Mesendoderm (in vitro differentiated cells): ENCODE data around the gene PIEZO2.

Experiments
- DNase-seq: peaks from one replicate; pipeline ENCODE4 v3.0.0; 2013
- H2AK5ac ChIP-seq: 2 replicates; pipeline ENCODE4 v1.6.1; 2013; ENCODE audit warnings: low read length, inconsistent platforms
- H2BK120ac ChIP-seq: 2 replicates; pipeline ENCODE4 v1.6.1; 2013; ENCODE audit warnings: low read depth, mild to moderate bottlenecking, low read length, moderate library complexity, mixed read lengths
- H2BK15ac ChIP-seq: replicated peaks from 2 replicates; pipeline ENCODE4 v1.6.1; 2013; ENCODE audit warnings: low read depth, mild to moderate bottlenecking, moderate library complexity
- H2BK5ac ChIP-seq: 2 replicates; pipeline ENCODE4 v1.6.1; 2013; ENCODE audit warnings: low read length, inconsistent platforms
- H3K18ac ChIP-seq: 2 replicates; pipeline ENCODE4 v1.6.1; 2013; ENCODE audit warnings: mild to moderate bottlenecking, low read length, mixed read lengths
- H3K23ac ChIP-seq: one replicate; pipeline ENCODE4 v1.6.1; 2013; ENCODE audit warnings: low read length
- H3K27ac ChIP-seq: 2 replicates; pipeline ENCODE4 v1.5.1; 2013; ENCODE audit warnings: low read depth, mild to moderate bottlenecking, inconsistent platforms, low read length, moderate library complexity
- H3K27me3 ChIP-seq: 2 replicates; pipeline ENCODE4 v1.6.1; 2013; ENCODE audit warnings: low read length, control low read depth, mild to moderate bottlenecking, inconsistent platforms; ENCODE audit not compliant: insufficient read depth, poor library complexity
- H3K36me3 ChIP-seq: 2 replicates; pipeline ENCODE4 v1.6.1; 2013; ENCODE audit warnings: low read length, inconsistent platforms; ENCODE audit not compliant: control insufficient read depth, insufficient read depth
- H3K4ac ChIP-seq: one replicate; pipeline ENCODE4 v1.6.1; 2013; ENCODE audit warnings: low read depth, mild to moderate bottlenecking, low read length, moderate library complexity
- H3K4me1 ChIP-seq: 2 replicates; pipeline ENCODE4 v1.6.1; 2013; ENCODE audit warnings: low read depth, low read length, inconsistent platforms; ENCODE audit not compliant: control insufficient read depth
- H3K4me2 ChIP-seq: 2 replicates; pipeline ENCODE4 v1.6.1; 2013; ENCODE audit warnings: low read length
- H3K4me3 ChIP-seq: 2 replicates; pipeline ENCODE4 v1.5.1; 2013; ENCODE audit warnings: mild to moderate bottlenecking, low read length
- H3K56ac ChIP-seq: one replicate; pipeline ENCODE4 v1.6.1; 2013; ENCODE audit warnings: low read length
- H3K79me1 ChIP-seq: 2 replicates; pipeline ENCODE4 v1.6.1; 2013; ENCODE audit warnings: low read length, inconsistent platforms
- H3K79me2 ChIP-seq: 2 replicates; pipeline ENCODE4 v1.6.1; 2013; ENCODE audit warnings: mild to moderate bottlenecking, low read length; ENCODE audit not compliant: control insufficient read depth, insufficient read depth
- H3K9ac ChIP-seq: 2 replicates; pipeline ENCODE4 v1.6.1; 2013; ENCODE audit warnings: low read length, inconsistent platforms
- H4K5ac ChIP-seq: one replicate; pipeline ENCODE4 v1.6.1; 2013; ENCODE audit warnings: low read length
- H4K8ac ChIP-seq: one replicate; pipeline ENCODE4 v1.6.1; 2013; ENCODE audit warnings: low read depth, mild to moderate bottlenecking, control low read depth, low read length, moderate library complexity
- WGBS: extraction: QIAGEN DNeasy Blood & Tissue Kit; methylation state at CpG from one replicate; pipeline ENCODE4 v1.1.7; 2013; ENCODE audit warnings: low lambda C conversion rate, missing lambda C conversion rate; ENCODE audit not compliant: insufficient coverage; ENCODE audit errors: extremely low coverage; 5-methylcytosine and 5-hydroxymethylcytosine counted together

PIEZO2 gene

DNA sequence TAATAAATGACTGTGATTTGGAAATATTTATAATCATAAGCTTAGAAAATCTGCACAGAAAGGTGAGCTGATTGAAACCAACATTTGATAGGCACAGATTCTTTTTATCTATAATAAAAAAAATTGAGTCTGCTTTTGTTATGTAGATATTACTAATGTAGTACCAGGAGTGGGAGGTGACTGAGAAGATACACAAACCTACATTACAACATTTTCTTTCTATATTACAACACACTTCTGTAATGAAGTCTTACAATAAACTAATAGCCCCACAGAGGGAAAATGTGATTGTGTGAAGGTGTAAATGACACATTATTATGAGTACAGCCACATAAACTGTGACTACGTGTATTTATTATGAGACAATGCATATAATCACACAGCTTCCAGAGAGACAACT lies 241.6 kb downstream of the PIEZO2 start:
- no peak overlapping the region for H2BK120ac ChIP-seq
- H3K4me1 ChIP-seq, result no peaks in the 10 kb centered on the region
- no peak overlapping the region for H4K5ac ChIP-seq
- H2BK15ac ChIP-seq, result no peak overlapping the region
- no peaks in the 10 kb centered on the region for H3K27me3 ChIP-seq
- H3K9ac ChIP-seq, result no peak overlapping the region
- H3K4ac ChIP-seq, result no peak overlapping the region
- no peak overlapping the region for H2BK5ac ChIP-seq
- WGBS, result no CpG with 5 or more reads among the region's 1 CpG
- H3K23ac ChIP-seq, result no peak overlapping the region
- no peak overlapping the region for H2AK5ac ChIP-seq
- H3K56ac ChIP-seq, result no peak overlapping the region
- no peak overlapping the region for H3K4me3 ChIP-seq
- H3K27ac ChIP-seq, result no peak overlapping the region
- H4K8ac ChIP-seq, result no peak overlapping the region
- H3K18ac ChIP-seq, result no peak overlapping the region
- H3K79me2 ChIP-seq, result no peaks in the 10 kb centered on the region
- no peak for DNase-seq
- H3K36me3 ChIP-seq, result no peaks in the 10 kb centered on the region
- no peak overlapping the region for H3K4me2 ChIP-seq
- no peaks in the 10 kb centered on the region for H3K79me1 ChIP-seq

DNA sequence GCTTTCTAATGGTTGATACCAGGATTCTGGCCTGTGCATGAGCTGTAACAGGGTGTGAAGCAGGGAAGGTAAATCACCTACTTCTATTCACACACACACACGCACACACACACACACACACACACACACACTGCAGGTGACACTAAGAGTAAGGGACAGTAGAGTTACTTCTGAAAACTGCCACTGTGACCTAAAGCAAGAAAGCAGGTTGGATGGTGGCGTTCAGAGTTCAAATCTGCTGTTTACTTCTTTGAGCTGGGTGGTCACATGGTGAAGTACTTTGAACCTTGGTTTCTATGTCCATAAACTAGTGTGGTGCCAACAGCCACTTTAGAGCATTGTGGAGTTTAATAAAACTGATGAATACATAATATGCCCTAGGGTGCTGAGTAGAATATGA lies 248.0 kb downstream of the PIEZO2 start:
- Histone ChIP-seq H3K23ac (no peak overlapping the region), H4K8ac (no peak overlapping the region), H2BK120ac (no peak overlapping the region), H3K4me1 (no peaks in the 10 kb centered on the region), H2BK15ac (no peak overlapping the region), H3K4me3 (no peak overlapping the region), H3K4me2 (no peak overlapping the region), H3K79me1 (no peaks in the 10 kb centered on the region), H3K27me3 (no peaks in the 10 kb centered on the region), H3K27ac (no peak overlapping the region), H3K56ac (no peak overlapping the region), H4K5ac (no peak overlapping the region), H3K79me2 (no peaks in the 10 kb centered on the region), H3K36me3 (no peaks in the 10 kb centered on the region), H2AK5ac (no peak overlapping the region), H3K4ac (no peak overlapping the region), H3K18ac (no peak overlapping the region), H2BK5ac (no peak overlapping the region), H3K9ac (no peak overlapping the region)
- no CpG with 5 or more reads among the region's 2 CpGs for WGBS
- DNase-seq, result no peak

DNA sequence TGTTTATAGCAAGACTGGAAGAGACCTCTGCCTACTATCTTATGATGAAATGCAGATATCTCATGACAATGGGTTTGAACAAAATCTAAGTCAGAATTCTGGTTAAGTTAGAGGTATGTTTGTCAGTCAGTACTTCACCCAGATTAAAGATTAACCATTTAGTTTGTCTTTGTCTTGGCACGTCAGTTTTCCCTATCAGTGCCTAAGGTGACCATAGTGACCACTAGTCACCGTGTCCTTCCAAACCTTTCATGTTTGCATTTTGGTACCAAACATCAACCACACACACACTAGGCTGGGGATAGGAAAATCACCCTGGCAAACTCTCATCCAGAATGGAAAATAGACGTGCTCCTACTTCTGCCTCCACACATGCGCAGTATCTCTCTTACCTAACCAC lies 248.9 kb downstream of the PIEZO2 start:
- Histone ChIP-seq H3K56ac (no peak overlapping the region), H2AK5ac (no peak overlapping the region), H3K4me3 (no peak overlapping the region), H3K4ac (no peak overlapping the region), H3K9ac (no peak overlapping the region), H4K8ac (no peak overlapping the region), H3K4me1 (no peaks in the 10 kb centered on the region), H3K27ac (no peak overlapping the region), H3K36me3 (no peaks in the 10 kb centered on the region), H3K4me2 (no peak overlapping the region), H2BK120ac (no peak overlapping the region), H2BK5ac (no peak overlapping the region), H3K79me1 (no peaks in the 10 kb centered on the region), H3K18ac (no peak overlapping the region), H3K79me2 (no peaks in the 10 kb centered on the region), H3K27me3 (no peaks in the 10 kb centered on the region), H3K23ac (no peak overlapping the region), H2BK15ac (no peak overlapping the region), H4K5ac (no peak overlapping the region)
- no peak for DNase-seq
- WGBS, result no CpG with 5 or more reads among the region's 4 CpGs

DNA sequence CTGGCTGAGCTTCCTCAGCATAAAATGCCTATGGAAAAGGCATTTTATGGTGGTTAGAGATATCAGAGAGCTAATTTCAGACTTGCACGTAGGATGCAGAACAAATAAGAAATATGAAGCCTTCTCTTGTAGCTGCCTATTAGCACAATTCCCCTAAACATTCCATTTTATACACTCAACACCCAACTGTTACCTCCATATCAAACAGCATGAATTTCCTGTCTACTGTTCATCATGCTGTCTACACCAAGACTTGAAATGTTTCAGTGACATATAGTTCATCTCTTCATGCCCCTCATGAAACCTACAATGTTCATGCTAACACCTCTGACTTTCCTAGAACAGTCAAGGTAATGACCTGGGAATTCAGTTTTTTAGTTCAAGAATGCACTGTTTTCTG lies 249.9 kb downstream of the PIEZO2 start:
- Histone ChIP-seq H3K4me2 (no peak overlapping the region), H3K4me3 (no peak overlapping the region), H3K18ac (no peak overlapping the region), H2BK15ac (no peak overlapping the region), H4K5ac (no peak overlapping the region), H3K79me2 (no peaks in the 10 kb centered on the region), H3K79me1 (no peaks in the 10 kb centered on the region), H3K56ac (no peak overlapping the region), H3K27ac (no peak overlapping the region), H2AK5ac (no peak overlapping the region), H3K9ac (no peak overlapping the region), H3K4ac (no peak overlapping the region), H4K8ac (no peak overlapping the region), H2BK5ac (no peak overlapping the region), H3K23ac (no peak overlapping the region), H3K36me3 (no peaks in the 10 kb centered on the region), H2BK120ac (no peak overlapping the region), H3K27me3 (no peaks in the 10 kb centered on the region), H3K4me1 (no peaks in the 10 kb centered on the region)
- DNase-seq, result no peak
- WGBS, result no CpG with 5 or more reads among the region's 1 CpG

DNA sequence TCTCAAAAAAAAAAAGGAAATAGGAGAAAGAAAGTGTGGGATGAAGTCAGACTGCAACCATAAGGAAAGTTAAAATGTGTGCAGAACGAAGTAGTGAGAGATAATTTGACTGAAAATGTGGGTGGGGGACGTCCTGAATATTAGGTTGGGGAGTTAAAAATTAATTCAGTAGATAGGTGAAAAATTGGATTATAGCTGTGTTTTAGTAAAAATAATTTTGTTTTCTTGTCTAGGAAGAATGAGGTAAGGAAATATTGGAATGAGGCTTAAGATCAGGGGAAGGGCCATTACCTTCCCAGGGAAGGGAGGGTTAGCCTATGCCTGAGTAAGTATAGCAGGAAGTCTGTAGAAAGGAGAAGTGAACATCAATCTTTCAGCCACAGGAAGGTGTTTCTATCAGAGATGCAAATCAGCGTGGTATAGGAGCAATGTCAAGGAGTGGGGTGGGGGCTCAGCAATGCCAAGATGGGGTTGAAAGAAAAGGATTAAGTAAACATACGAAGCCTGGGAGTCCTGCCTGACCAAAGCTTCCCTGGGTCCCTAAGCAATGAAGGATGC lies 250.9 kb downstream of the PIEZO2 start:
- no peak overlapping the region for H4K5ac ChIP-seq
- DNase-seq, result no peak
- H3K9ac ChIP-seq, result no peak overlapping the region
- H4K8ac ChIP-seq, result no peak overlapping the region
- no peak overlapping the region for H3K23ac ChIP-seq
- no peaks in the 10 kb centered on the region for H3K79me2 ChIP-seq
- H3K4me3 ChIP-seq, result no peak overlapping the region
- H3K27me3 ChIP-seq, result no peaks in the 10 kb centered on the region
- no peak overlapping the region for H3K4me2 ChIP-seq
- no peaks in the 10 kb centered on the region for H3K36me3 ChIP-seq
- H2AK5ac ChIP-seq, result no peak overlapping the region
- H3K79me1 ChIP-seq, result no peaks in the 10 kb centered on the region
- no peak overlapping the region for H2BK5ac ChIP-seq
- H3K18ac ChIP-seq, result no peak overlapping the region
- H3K4ac ChIP-seq, result no peak overlapping the region
- H3K4me1 ChIP-seq, result no peaks in the 10 kb centered on the region
- no peak overlapping the region for H3K27ac ChIP-seq
- H3K56ac ChIP-seq, result no peak overlapping the region
- H2BK120ac ChIP-seq, result no peak overlapping the region
- H2BK15ac ChIP-seq, result no peak overlapping the region
- 100% methylated on average over 2 of the region's 4 CpGs for WGBS

DNA sequence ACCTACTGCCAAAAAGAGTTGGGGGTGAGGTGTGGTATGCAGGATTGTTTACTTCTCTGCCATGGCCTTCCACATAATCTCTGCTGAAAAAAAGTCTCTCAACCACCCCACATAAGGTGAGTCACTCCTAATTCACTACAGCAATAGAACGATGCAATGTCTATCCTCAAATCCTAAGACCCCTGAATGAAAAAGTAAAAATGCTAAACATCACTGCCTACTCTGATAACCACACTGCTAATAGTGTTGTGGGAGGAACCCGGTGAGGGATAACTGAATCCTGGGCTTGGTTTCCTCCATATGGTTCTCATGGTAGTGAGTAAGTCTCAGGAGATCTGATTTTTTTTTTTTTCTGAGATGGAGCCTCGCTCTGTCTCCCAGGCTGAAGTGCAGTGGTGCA lies 252.5 kb downstream of the PIEZO2 start:
- no peak overlapping the region for H3K27ac ChIP-seq
- H3K18ac ChIP-seq, result no peak overlapping the region
- H3K4me2 ChIP-seq, result no peak overlapping the region
- no peak overlapping the region for H4K5ac ChIP-seq
- no peak overlapping the region for H3K9ac ChIP-seq
- no peak overlapping the region for H2BK5ac ChIP-seq
- H4K8ac ChIP-seq, result no peak overlapping the region
- H3K36me3 ChIP-seq, result no peaks in the 10 kb centered on the region
- H3K4me3 ChIP-seq, result no peak overlapping the region
- H2BK120ac ChIP-seq, result no peak overlapping the region
- H3K79me2 ChIP-seq, result no peaks in the 10 kb centered on the region
- no peaks in the 10 kb centered on the region for H3K4me1 ChIP-seq
- no peaks in the 10 kb centered on the region for H3K27me3 ChIP-seq
- no CpG with 5 or more reads among the region's 3 CpGs for WGBS
- H3K56ac ChIP-seq, result no peak overlapping the region
- no peak overlapping the region for H2AK5ac ChIP-seq
- no peaks in the 10 kb centered on the region for H3K79me1 ChIP-seq
- DNase-seq, result peak; percentile 7
- H2BK15ac ChIP-seq, result no peak overlapping the region
- H3K23ac ChIP-seq, result no peak overlapping the region
- H3K4ac ChIP-seq, result no peak overlapping the region
